Endothelial cell of umbilical vein (primary cell): ENCODE results near the gene GPR32. TPM values are rescaled to one million over a fixed set of nuclear protein-coding genes. Genes with fewer than 3 reads are reported as not detected.

ENCODE experiments used
- BruUV-seq: library from RNA; stranded (reverse); fragments of 400-500 nt; replicated peaks from 2 replicates; lab custom pipeline; 2021; lab: Mats Ljungman, UMichigan
- CTCF ChIA-PET: fragments of 300-600, 350-600 bp; sonication (Branson Sonifier 250); formaldehyde crosslinking; loops from one replicate; lab custom pipeline; 2021; ENCODE audit warnings: antibody characterized with exemption, inconsistent platforms; lab: Charles Lee
- POLR2A ChIA-PET: fragments of 300-600, 350-600 bp; sonication (Branson Sonifier 250); formaldehyde crosslinking; loops from one replicate; lab custom pipeline; 2021; ENCODE audit warnings: antibody characterized with exemption, inconsistent platforms; lab: Charles Lee
- DNase-seq: peaks from one replicate; pipeline ENCODE4 v3.0.0-alpha.2; 2011; ENCODE audit warnings: low read depth, low spot score
- FAIRE-seq: peaks from 2 replicates; lab custom pipeline; 2011; peaks lifted over from hg19 to GRCh38; lab: Jason Lieb, UNC
- H2AFZ ChIP-seq: 2 replicates; pipeline ENCODE4 v1.6.0; 2012; ENCODE audit warnings: low read depth, low read length, control low read depth, inconsistent platforms
- H3K27ac ChIP-seq: 2 replicates; pipeline ENCODE4 v1.5.1; 2011; ENCODE audit warnings: low read depth, mild to moderate bottlenecking, control low read depth, low read length, moderate library complexity; ENCODE audit not compliant: insufficient read depth
- H3K27me3 ChIP-seq, 2 experiments: 2 replicates each; pipeline versions ENCODE4 v1.6.0 to v1.6.1; 2011; ENCODE audit warnings: low read length in 2 of 2, mixed read lengths in 1 of 2; ENCODE audit not compliant: control insufficient read depth in 2 of 2, insufficient read depth in 2 of 2
- H3K36me3 ChIP-seq, 2 experiments: 2 replicates in 1 of 2; 3 replicates in 1 of 2; pipeline ENCODE4 v1.5.1; 2011; ENCODE audit warnings: low read length in 2 of 2, mild to moderate bottlenecking in 1 of 2, moderate library complexity in 1 of 2; ENCODE audit not compliant: control insufficient read depth in 2 of 2, insufficient read depth in 2 of 2; ENCODE audit errors: extremely low read depth in 1 of 2
- H3K4me1 ChIP-seq: 3 replicates; pipeline ENCODE4 v1.5.1; 2011; ENCODE audit warnings: mild to moderate bottlenecking, low read length; ENCODE audit not compliant: control insufficient read depth, insufficient read depth; ENCODE audit errors: extremely low read depth
- H3K4me2 ChIP-seq: 2 replicates; pipeline ENCODE4 v1.6.1; 2011; ENCODE audit warnings: low read length, control low read depth, mixed read lengths; ENCODE audit not compliant: insufficient read depth
- H3K4me3 ChIP-seq, 3 experiments: fragments of 200-600 bp in 1 of 3; sonication (generic), shearing (Covaris generic) in 1 of 3; replicated peaks in 1 of 3; 2 replicates each; pipeline ENCODE4 v1.5.1; 2011 to 2016; ENCODE audit warnings: control low read depth in 3 of 3, low read length in 3 of 3, mild to moderate bottlenecking in 2 of 3, inconsistent platforms in 1 of 3, low read depth in 1 of 3, moderate library complexity in 1 of 3; ENCODE audit not compliant: insufficient read depth in 1 of 3
- H3K79me2 ChIP-seq: 2 replicates; pipeline ENCODE4 v1.6.0; 2012; ENCODE audit warnings: low read length, inconsistent platforms; ENCODE audit not compliant: control insufficient read depth, insufficient read depth
- H3K9ac ChIP-seq: replicated peaks from 2 replicates; pipeline ENCODE3; 2011; ENCODE audit warnings: low read length, control low read depth; ENCODE audit not compliant: insufficient read depth; ENCODE audit errors: extremely low read depth
- H3K9me1 ChIP-seq: replicated peaks from 3 replicates; pipeline ENCODE4 v1.6.0; 2011; ENCODE audit warnings: mild to moderate bottlenecking, low read length; ENCODE audit not compliant: control insufficient read depth, insufficient read depth; ENCODE audit errors: extremely low read depth
- H3K9me3 ChIP-seq: replicated peaks from 2 replicates; pipeline ENCODE4 v1.5.1; 2012; ENCODE audit warnings: low read length, inconsistent platforms; ENCODE audit not compliant: control insufficient read depth, insufficient read depth
- H4K20me1 ChIP-seq: replicated peaks from 2 replicates; pipeline ENCODE3; 2011; ENCODE audit warnings: mild to moderate bottlenecking, low read length; ENCODE audit not compliant: control insufficient read depth, insufficient read depth; ENCODE audit errors: extremely low read depth
- CTCF ChIP-seq, 2 donors: IDR thresholded peaks; 1 replicate in 1 of 2; 2 replicates in 1 of 2; pipeline ENCODE4 v1.5.1; 2011; ENCODE audit warnings: low read length in 2 of 2, mild to moderate bottlenecking in 2 of 2, moderate library complexity in 2 of 2, control low read depth in 1 of 2, inconsistent platforms in 1 of 2, low read depth in 1 of 2; ENCODE audit not compliant: insufficient read depth in 1 of 2; ENCODE audit errors: extremely low read depth in 1 of 2
- EZH2 ChIP-seq: IDR thresholded peaks from 2 replicates; pipeline ENCODE4 v1.6.1; 2012; ENCODE audit warnings: borderline replicate concordance, low read depth, mild to moderate bottlenecking, moderate library complexity, low read length, inconsistent platforms; ENCODE audit not compliant: severe bottlenecking
- FOS ChIP-seq: IDR thresholded peaks from 2 replicates; pipeline ENCODE4 v1.6.1; 2011; ENCODE audit warnings: mild to moderate bottlenecking, low read length, moderate library complexity, borderline replicate concordance; ENCODE audit not compliant: insufficient read depth
- GATA2 ChIP-seq: IDR thresholded peaks from 2 replicates; pipeline ENCODE4 v1.7.0; 2011; ENCODE audit warnings: low read depth, mild to moderate bottlenecking, moderate library complexity, mixed read lengths, low read length; ENCODE audit not compliant: insufficient read length, insufficient read depth
- JUN ChIP-seq: IDR thresholded peaks from 2 replicates; pipeline ENCODE4 v1.6.1; 2011; ENCODE audit warnings: borderline replicate concordance, low read depth; ENCODE audit not compliant: insufficient read length, insufficient read depth
- MAX ChIP-seq: IDR thresholded peaks from 2 replicates; pipeline ENCODE4 v1.6.1; 2011; ENCODE audit not compliant: insufficient read depth, insufficient read length
- MYC ChIP-seq: IDR thresholded peaks from one replicate; pipeline ENCODE4 v1.6.1; 2011; ENCODE audit warnings: mild to moderate bottlenecking, low read depth, low read length
- POLR2A ChIP-seq: IDR thresholded peaks from 2 replicates; pipeline ENCODE4 v1.6.1; 2012; ENCODE audit warnings: low read depth, mild to moderate bottlenecking, control low read depth, low read length
- POLR2AphosphoS5 ChIP-seq: IDR thresholded peaks from 2 replicates; pipeline ENCODE4 v1.6.1; 2012; ENCODE audit warnings: low read depth, mild to moderate bottlenecking, control low read depth, low read length, moderate library complexity; ENCODE audit not compliant: insufficient read depth
- dilution Hi-C: fragments of 300-500 bp; cut with MboI; formaldehyde crosslinking; loops from one replicate; pipeline ENCODE4 v1.15.0; 2019; ENCODE audit warnings: low sequenced_read_pairs; ENCODE audit not compliant: extremely low pct_ligation_motif_present
- intact Hi-C: fragments of 100-400 bp; cut with micrococcal nuclease; formaldehyde crosslinking; loops from one replicate; pipeline ENCODE4 v1.10.0; 2022
- polyA plus RNA-seq, 4 experiments: library from polyadenylated mRNA; depleted of rRNA in 3 of 4; stranded (reverse) in 3 of 4; unstranded in 1 of 4; fragments of >200 nt; gene quantifications; 2 replicates each; pipeline versions ENCODE4 v1.2.1 to v1.2.3, GENCODE V29; 2011 to 2012; ENCODE audit warnings: missing spikeins in 1 of 4
- total RNA-seq: library from RNA; stranded (reverse); gene quantifications from 2 replicates; pipeline ENCODE4 v1.2.3, GENCODE V29; 2021

The GPR32 gene
- total and polyA plus RNA-seq, 2 donors (not counting 3 experiments of a cell fraction or from before 2014, with no cell fraction given) = not detected

- Histone ChIP-seq H3K4me3 (no peak overlapping the region), H4K20me1 (no peaks in the 10 kb centered on the region), H3K4me2 (no peak overlapping the region), H3K36me3 (no peaks in the 10 kb centered on the region), H3K27ac (no peak overlapping the region), H3K9me3 (no peaks in the 10 kb centered on the region), H2AFZ (no peak overlapping the region), H3K9ac (no peak overlapping the region), H3K27me3 (peaks cover 0 to 5% of the 10 kb centered on the region in 2 experiments), H3K9me1 (no peaks in the 10 kb centered on the region), H3K4me1 (no peaks in the 10 kb centered on the region), H3K79me2 (no peaks in the 10 kb centered on the region)
- TF ChIP-seq POLR2AphosphoS5 (no peak), MAX (no peak), CTCF (IDR thresholded peaks at IDR 0.05; ENCODE audit: extremely low read depth in 1 of 2, insufficient read depth in 1 of 2, low read depth in 1 of 2, low read length in 2 of 2) (no peak), FOS (no peak), GATA2 (no peak), EZH2 (no peak), MYC (no peak), JUN (no peak), POLR2A (no peak)
- dilution Hi-C loops = no loop called here
- intact Hi-C loops = no loop called here
- CTCF ChIA-PET = no interaction called here
- FAIRE-seq (no peak), DNase-seq (no peak)
- POLR2A ChIA-PET = no interaction called here
- BruUV-seq = no TSS peak
These were observed 42.2 kb downstream of the GPR32 start for GRCh38 chr19:50812474-50812873.
